Thymus (tissue), 11 donors: ENCODE data around the gene RASAL2. TPM values are rescaled to one million over a fixed set of nuclear protein-coding genes. Genes with fewer than 3 reads are reported as not detected.
"Not testable (repeated sequence)": the region's sequence is repeated elsewhere in the genome, so short reads cannot be mapped to it uniquely, and the experiment has no call there.

Experiments used
- DNase-seq, 9 donors: peaks; one replicate each; pipeline ENCODE4 v3.0.0-alpha.2; 2013; ENCODE audit warnings: low spot score in 9 of 9, low read depth in 6 of 9, missing footprints in 1 of 9
- H3K27ac ChIP-seq, 2 donors: one replicate each; pipeline ENCODE4 v1.5.1; 2013; ENCODE audit warnings: control low read depth in 1 of 2, low read depth in 1 of 2, low read length in 1 of 2, mild to moderate bottlenecking in 1 of 2, moderate library complexity in 1 of 2
- H3K27me3 ChIP-seq, 2 donors: one replicate each; pipeline ENCODE4 v1.5.1; 2013; ENCODE audit warnings: low read length in 1 of 2; ENCODE audit not compliant: control insufficient read depth in 2 of 2, insufficient read depth in 1 of 2
- H3K36me3 ChIP-seq, 2 donors: one replicate each; pipeline ENCODE4 v1.5.1; 2013; ENCODE audit warnings: low read length in 1 of 2, mild to moderate bottlenecking in 1 of 2, moderate library complexity in 1 of 2; ENCODE audit not compliant: control insufficient read depth in 2 of 2, insufficient read depth in 2 of 2
- H3K4me1 ChIP-seq, 2 donors: one replicate each; pipeline ENCODE4 v1.5.1; 2013; ENCODE audit warnings: low read length in 2 of 2; ENCODE audit not compliant: control insufficient read depth in 2 of 2, insufficient read depth in 2 of 2
- H3K4me3 ChIP-seq, 2 donors: one replicate each; pipeline ENCODE4 v1.5.1; 2013; ENCODE audit warnings: low read length in 2 of 2, control low read depth in 1 of 2, mild to moderate bottlenecking in 1 of 2
- H3K9me3 ChIP-seq, 2 donors: one replicate each; pipeline ENCODE4 v1.5.1; 2013; ENCODE audit warnings: low read length in 1 of 2, mild to moderate bottlenecking in 1 of 2; ENCODE audit not compliant: control insufficient read depth in 2 of 2, insufficient read depth in 1 of 2
- WGBS: extraction: QIAGEN DNeasy Blood & Tissue Kit; methylation state at CpG from one replicate; pipeline ENCODE4 v1.1.7; 2013; 5-methylcytosine and 5-hydroxymethylcytosine counted together
- polyA plus RNA-seq: library from polyadenylated mRNA; stranded (reverse); fragments of 200-250 nt; gene quantifications from one replicate; pipeline ENCODE4 v1.2.3, GENCODE V29; 2013
- total RNA-seq: library from RNA; stranded (reverse); fragments of 120-200 nt; gene quantifications from one replicate; pipeline ENCODE4 v1.2.4, GENCODE V29; 2013
- donor health status: healthy.

Gene RASAL2
- total and polyA plus RNA-seq, 2 donors: 1.9 to 2.6 TPM

GRCh38 chr1:178341261-178341956 lies 247.5 kb downstream of the RASAL2 start:
- H3K27me3 ChIP-seq: no peaks in the 10 kb centered on the region
- H3K27ac ChIP-seq: no peak overlapping the region
- H3K36me3 ChIP-seq: no peaks in the 10 kb centered on the region
- H3K4me3 ChIP-seq: no peak overlapping the region
- H3K9me3 ChIP-seq: no peaks in the 10 kb centered on the region
- 90% methylated on average over 10 of the region's 10 CpGs for WGBS
- peak in 1 of 9 donors; percentile 7 for DNase-seq
- no peaks in the 10 kb centered on the region for H3K4me1 ChIP-seq

- no peaks in the 10 kb centered on the region for H3K9me3 ChIP-seq
- H3K27ac ChIP-seq: no peak overlapping the region
- H3K36me3 ChIP-seq: no peaks in the 10 kb centered on the region
- 99% methylated on average over 2 of the region's 2 CpGs for WGBS
- H3K4me1 ChIP-seq: no peaks in the 10 kb centered on the region
- no peak for DNase-seq
- no peaks in the 10 kb centered on the region for H3K27me3 ChIP-seq
- H3K4me3 ChIP-seq: no peak overlapping the region
Measured at GRCh38 chr1:178342745-178343144, 248.8 kb downstream of the RASAL2 start.

GRCh38 chr1:178344513-178345091 lies 250.7 kb downstream of the RASAL2 start:
- H3K4me1 ChIP-seq: no peaks in the 10 kb centered on the region
- WGBS: 66% methylated on average over 5 of the region's 5 CpGs
- no peaks in the 10 kb centered on the region for H3K9me3 ChIP-seq
- H3K27ac ChIP-seq: no peak overlapping the region
- DNase-seq: peak in 1 of 9 donors; percentile 24
- H3K27me3 ChIP-seq: no peaks in the 10 kb centered on the region
- H3K36me3 ChIP-seq: no peaks in the 10 kb centered on the region
- no peak overlapping the region for H3K4me3 ChIP-seq

GRCh38 chr1:178345238-178345637 lies 251.3 kb downstream of the RASAL2 start:
- Histone ChIP-seq H3K27me3 (no peaks in the 10 kb centered on the region), H3K27ac (no peak overlapping the region), H3K9me3 (no peaks in the 10 kb centered on the region), H3K4me3 (no peak overlapping the region), H3K36me3 (no peaks in the 10 kb centered on the region), H3K4me1 (no peaks in the 10 kb centered on the region)
- no peak for DNase-seq
- 89% methylated on average over 4 of the region's 4 CpGs for WGBS

- Histone ChIP-seq H3K4me1 (no peaks in the 10 kb centered on the region), H3K27ac (no peak overlapping the region)
- no peak for DNase-seq
Measured at GRCh38 chr1:178345807-178346206, 251.9 kb downstream of the RASAL2 start.

GRCh38 chr1:178349801-178350200 lies 255.9 kb downstream of the RASAL2 start:
- Histone ChIP-seq H3K4me3 (no peak overlapping the region), H3K4me1 (no peaks in the 10 kb centered on the region), H3K27ac (no peak overlapping the region), H3K9me3 (no peaks in the 10 kb centered on the region), H3K36me3 (no peaks in the 10 kb centered on the region), H3K27me3 (no peaks in the 10 kb centered on the region)
- WGBS: 60% methylated on average over 3 of the region's 3 CpGs
- no peak for DNase-seq

More at GRCh38 chr1:178345807-178346206, 251.9 kb downstream of the RASAL2 start:
- 90% methylated on average over 1 of the region's 1 CpG for WGBS
- Histone ChIP-seq H3K36me3 (no peaks in the 10 kb centered on the region), H3K27me3 (no peaks in the 10 kb centered on the region), H3K4me3 (no peak overlapping the region), H3K9me3 (no peaks in the 10 kb centered on the region)

GRCh38 chr1:178351911-178352310 lies 258.0 kb downstream of the RASAL2 start:
- H3K27ac ChIP-seq, DNase-seq, H3K27me3 ChIP-seq, H3K4me1 ChIP-seq, H3K4me3 ChIP-seq, H3K36me3 ChIP-seq, H3K9me3 ChIP-seq: not testable (repeated sequence)
- 86% methylated on average over 1 of the region's 1 CpG for WGBS

GRCh38 chr1:178352790-178353416 lies 259.0 kb downstream of the RASAL2 start:
- Histone ChIP-seq H3K36me3 (no peaks in the 10 kb centered on the region), H3K27ac (no peak overlapping the region), H3K27me3 (no peaks in the 10 kb centered on the region), H3K4me1 (no peaks in the 10 kb centered on the region), H3K4me3 (no peak overlapping the region), H3K9me3 (no peaks in the 10 kb centered on the region)
- no peak for DNase-seq
- WGBS: 96% methylated on average over 4 of the region's 4 CpGs

- DNase-seq: no peak
- WGBS: 93% methylated on average over 1 of the region's 1 CpG
- Histone ChIP-seq H3K4me3 (no peak overlapping the region), H3K9me3 (no peaks in the 10 kb centered on the region), H3K4me1 (no peaks in the 10 kb centered on the region), H3K27me3 (no peaks in the 10 kb centered on the region), H3K27ac (no peak overlapping the region), H3K36me3 (no peaks in the 10 kb centered on the region)
Measured at GRCh38 chr1:178353524-178353923, 259.6 kb downstream of the RASAL2 start.
